Measurements from ENCODE around the gene ECT2L. TPM values are rescaled to one million over a fixed set of nuclear protein-coding genes. Genes with fewer than 3 reads are reported as not detected.

ECT2L gene
- total and polyA plus RNA-seq, 7 experiments from 2014 or later = 0.13 to 0.27 (median 0.15) TPM; not detected in 4

DNA sequence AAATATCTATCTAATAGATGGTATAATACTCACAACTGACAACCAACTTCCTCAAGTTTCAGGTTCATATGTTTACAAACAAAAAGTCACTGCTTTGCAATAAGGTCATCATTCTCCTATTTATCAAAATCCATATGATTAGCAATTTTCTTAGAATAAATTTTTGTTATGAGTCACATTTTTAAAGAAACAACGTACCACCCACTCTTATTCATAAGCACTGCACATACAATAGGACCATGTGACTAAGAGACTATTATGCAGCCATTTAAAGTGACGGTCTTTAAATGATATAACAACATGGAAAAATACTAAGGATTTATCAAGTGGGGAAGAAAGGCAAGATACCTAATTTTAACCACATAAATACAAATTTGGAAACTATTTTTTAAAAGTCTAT, 152.1 kb downstream of the ECT2L start:
- intact Hi-C loops (cut with micrococcal nuclease) = loop anchor here in 1 of 2 donors (2.0 to 5.0 kb wide), 2 partner anchors 19 to 39 kb away; partner anchors contain the start of gene REPS1
- ChIA-PET POLR2A (no interaction called here), CTCF (no interaction called here)
- peaks cover 0 to 2% (median 0%) of the 10 kb centered on the region in 11 donors for H3K9me3 Mint-ChIP-seq
- no peaks in the 10 kb centered on the region for H3K27me3 Mint-ChIP-seq
- H3K27ac Mint-ChIP-seq = peak overlapping the region in 1 of 9 donors; percentile 32
- Histone ChIP-seq H3K27me3 (ENCODE audit: control insufficient read depth in 2 of 2, insufficient read depth in 2 of 2, low read length in 2 of 2) (no peaks in the 10 kb centered on the region), H3K4me3 (ENCODE audit: low read length) (no peak overlapping the region), H3K4me1 (ENCODE audit: control insufficient read depth in 2 of 2, insufficient read depth in 2 of 2, low read length in 2 of 2) (peaks cover 9 to 10% of the 10 kb centered on the region in 2 donors), H3K27ac (ENCODE audit: low read depth, low read length) (no peak overlapping the region), H3K36me3 (ENCODE audit: control insufficient read depth in 2 of 3, insufficient read depth in 3 of 3, low read length in 3 of 3) (peaks cover 0 to 25% (median 3%) of the 10 kb centered on the region in 3 experiments), H3K9me3 (ENCODE audit: control insufficient read depth in 2 of 3, low read length in 3 of 3) (no peaks in the 10 kb centered on the region)
- peaks cover 30 to 56% (median 51%) of the 10 kb centered on the region in 7 donors for H3K4me1 Mint-ChIP-seq
- DNase-seq (no peak), ATAC-seq (no peak)
- peak overlapping the region in 3 of 10 donors; percentile 27 to 63 (median 29) for H3K4me3 Mint-ChIP-seq
- H3K36me3 Mint-ChIP-seq = peaks cover 5 to 48% (median 29%) of the 10 kb centered on the region in 5 donors

- H3K4me3 Mint-ChIP-seq = peak overlapping the region in 1 of 10 donors; percentile 22
- H3K36me3 Mint-ChIP-seq = peaks cover 0 to 43% (median 29%) of the 10 kb centered on the region in 5 donors
- CTCF ChIA-PET = no interaction called here
Observed at GRCh38 chr6:138948546-138949179, 152.8 kb downstream of the ECT2L start.

GRCh38 chr6:138953451-138953850, 157.6 kb downstream of the ECT2L start:
- H3K9me3 Mint-ChIP-seq = peaks cover 0 to 5% (median 0%) of the 10 kb centered on the region in 11 donors
- ChIA-PET POLR2A (interaction anchor here (0.6 to 0.7 kb wide), 2 partner anchors 10 to 240 kb away, joined by 3 to 4 read pairs; no protein-coding TSS in a partner anchor), CTCF (no interaction called here)
- H3K36me3 Mint-ChIP-seq = peaks cover 0 to 19% (median 9%) of the 10 kb centered on the region in 5 donors
- Histone ChIP-seq H3K27me3 (ENCODE audit: control insufficient read depth in 2 of 2, insufficient read depth in 2 of 2, low read length in 2 of 2) (no peaks in the 10 kb centered on the region), H3K4me1 (ENCODE audit: control insufficient read depth in 2 of 2, insufficient read depth in 2 of 2, low read length in 2 of 2) (peaks cover 7% of the 10 kb centered on the region in 2 donors), H3K36me3 (ENCODE audit: control insufficient read depth in 2 of 3, insufficient read depth in 3 of 3, low read length in 3 of 3) (no peaks in the 10 kb centered on the region), H3K9me3 (ENCODE audit: control insufficient read depth in 2 of 3, low read length in 3 of 3) (no peaks in the 10 kb centered on the region), H3K27ac (ENCODE audit: low read depth, low read length) (no peak overlapping the region), H3K4me3 (ENCODE audit: low read length) (no peak overlapping the region)
- ATAC-seq (no peak), DNase-seq (no peak)
- peak overlapping the region in 1 of 10 donors; percentile 3 for H3K4me3 Mint-ChIP-seq
- H3K27me3 Mint-ChIP-seq = no peaks in the 10 kb centered on the region
- peak overlapping the region in 3 of 9 donors; percentile 2 to 52 (median 14) for H3K27ac Mint-ChIP-seq
- intact Hi-C loops (cut with micrococcal nuclease) = no loop called here
- peaks cover 45 to 88% (median 70%) of the 10 kb centered on the region in 7 donors for H3K4me1 Mint-ChIP-seq

More at GRCh38 chr6:138948546-138949179, 152.8 kb downstream of the ECT2L start:
- Mint-ChIP-seq H3K4me1 (peaks cover 36 to 63% (median 57%) of the 10 kb centered on the region in 7 donors), H3K27ac (peak overlapping the region in 6 of 9 donors; percentile 18 to 56 (median 24)), H3K27me3 (no peaks in the 10 kb centered on the region), H3K9me3 (peaks cover 0 to 2% (median 0%) of the 10 kb centered on the region in 11 donors)
- no peak for DNase-seq
- intact Hi-C loops (cut with micrococcal nuclease) = loop anchor here in 1 of 2 donors (2.0 to 5.0 kb wide), 2 partner anchors 18 to 39 kb away; partner anchors contain the start of gene REPS1
- Histone ChIP-seq H3K4me3 (ENCODE audit: low read length) (no peak overlapping the region), H3K36me3 (ENCODE audit: control insufficient read depth in 2 of 3, insufficient read depth in 3 of 3, low read length in 3 of 3) (peaks cover 0 to 20% (median 0%) of the 10 kb centered on the region in 3 experiments), H3K27me3 (ENCODE audit: control insufficient read depth in 2 of 2, insufficient read depth in 2 of 2, low read length in 2 of 2) (no peaks in the 10 kb centered on the region), H3K9me3 (ENCODE audit: control insufficient read depth in 2 of 3, low read length in 3 of 3) (no peaks in the 10 kb centered on the region), H3K27ac (ENCODE audit: low read depth, low read length) (no peak overlapping the region), H3K4me1 (ENCODE audit: control insufficient read depth in 2 of 2, insufficient read depth in 2 of 2, low read length in 2 of 2) (peaks cover 9 to 10% of the 10 kb centered on the region in 2 donors)
- no peak for ATAC-seq
- POLR2A ChIA-PET = no interaction called here

Other genes with a start within 250 kb of the ECT2L start
- 10 to 100 TPM; 19.9 to 34.2 (median 25.6) TPM for gene CCDC28A, start 22.3 kb upstream of the ECT2L start, total RNA-seq
- 10 to 100 TPM; 34.1 to 65.3 TPM for gene CCDC28A, start 22.3 kb upstream of the ECT2L start, polyA plus RNA-seq
- gene REPS1, start 192.2 kb downstream of the ECT2L start, total RNA-seq = 10 to 100 TPM; 55.9 to 74.6 (median 69.7) TPM
- gene REPS1, start 192.2 kb downstream of the ECT2L start, polyA plus RNA-seq = 10 to 100 TPM; 24.7 to 48.2 TPM
- 100 to 1,000 TPM in 3 of 5 experiments, 10 to 100 TPM in 2; 39.5 to 137 (median 107) TPM for gene ABRACL, start 232.7 kb downstream of the ECT2L start, total RNA-seq
- 100 to 1,000 TPM; 183 to 216 TPM for gene ABRACL, start 232.7 kb downstream of the ECT2L start, polyA plus RNA-seq